HG03354 (cell line): ENCODE measurements around the gene CERS2.

Experiments
- ATAC-seq: cut with Tn5 transposase; IDR thresholded peaks from one replicate; pipeline ENCODE4 v1.9.1; 2021; ENCODE audit warnings: mild to moderate bottlenecking; ENCODE audit not compliant: unreplicated experiment, poor library complexity, severe bottlenecking

CERS2 gene

GRCh38 chr1:150999051-150999674 lies 24.5 kb upstream of the CERS2 start:
- no peak for ATAC-seq

GRCh38 chr1:150997949-150998348 lies 23.3 kb upstream of the CERS2 start:
- no peak for ATAC-seq

- no peak for ATAC-seq
Measured at GRCh38 chr1:150997126-150997872, 22.7 kb upstream of the CERS2 start.

GRCh38 chr1:150995896-150996295 lies 21.3 kb upstream of the CERS2 start:
- ATAC-seq: no peak

GRCh38 chr1:150995460-150995859 lies 20.8 kb upstream of the CERS2 start:
- ATAC-seq: no peak

- ATAC-seq: no peak
Measured at GRCh38 chr1:150994248-150994647, 19.6 kb upstream of the CERS2 start.

- ATAC-seq: no peak
Measured at GRCh38 chr1:150992626-150993025, 18.0 kb upstream of the CERS2 start.

GRCh38 chr1:150987924-150988323 lies 13.3 kb upstream of the CERS2 start:
- ATAC-seq: no peak

GRCh38 chr1:150985179-150985825 lies 10.7 kb upstream of the CERS2 start:
- ATAC-seq: no peak

GRCh38 chr1:150981805-150982712 lies 7.4 kb upstream of the CERS2 start, which contains the start of gene ANXA9:
TSS of gene ANXA9 (plus strand) at chr1:150982292. CDS start at chr1:150983106, 814 bp downstream.
- no peak for ATAC-seq

GRCh38 chr1:150981177-150981804 lies 6.7 kb upstream of the CERS2 start:
- ATAC-seq: no peak

GRCh38 chr1:150979092-150980056 lies 4.7 kb upstream of the CERS2 start:
- ATAC-seq: peak; percentile 57

GRCh38 chr1:150976879-150977694 lies 2.5 kb upstream of the CERS2 start:
- no peak for ATAC-seq

- ATAC-seq: no peak
Measured at GRCh38 chr1:150976401-150976821, 1.8 kb upstream of the CERS2 start.

- peak; percentile 43 for ATAC-seq
Measured at GRCh38 chr1:150973836-150974579, 627 bp downstream of the CERS2 start.

- no peak for ATAC-seq
Measured at GRCh38 chr1:150973258-150973835, 1.3 kb downstream of the CERS2 start.
